ENCODE data around the gene SERPINB11. TPM values are rescaled to one million over a fixed set of nuclear protein-coding genes. Genes with fewer than 3 reads are reported as not detected.

Gene SERPINB11
- polyA plus RNA-seq, 1 donor from 2014 or later, result not detected

DNA sequence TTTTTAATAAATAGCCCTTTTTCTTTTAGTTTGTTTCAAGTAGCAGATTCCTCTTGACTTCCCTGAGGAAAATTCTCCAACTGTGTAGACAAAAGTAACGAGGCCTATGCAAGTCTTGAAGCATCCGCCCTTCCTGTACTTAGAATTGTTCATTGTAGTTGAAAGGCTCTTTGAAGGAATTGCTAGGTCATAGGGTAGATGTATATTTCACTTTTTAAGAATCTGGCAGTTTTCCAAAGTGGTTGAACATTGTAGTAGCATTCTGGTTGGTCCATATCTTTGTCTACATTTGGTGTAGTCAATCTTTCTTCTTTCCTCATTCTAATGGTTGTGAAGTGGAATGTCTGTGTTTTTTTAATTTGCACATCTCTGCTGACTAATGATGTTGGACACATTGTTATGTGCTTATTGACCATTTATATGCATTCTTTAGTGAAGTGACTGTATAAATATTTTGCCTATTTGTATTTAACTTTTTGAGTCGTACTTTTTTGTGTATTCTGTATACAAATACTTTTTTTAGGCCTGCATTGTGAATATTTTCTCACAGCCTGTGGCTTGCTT is 5.6 kb upstream of the SERPINB11 start:
- H4K20me1 ChIP-seq (ENCODE audit: insufficient read depth), result no peaks in the 10 kb centered on the region
- no peak overlapping the region for H3K9ac ChIP-seq (ENCODE audit: low read length)

DNA sequence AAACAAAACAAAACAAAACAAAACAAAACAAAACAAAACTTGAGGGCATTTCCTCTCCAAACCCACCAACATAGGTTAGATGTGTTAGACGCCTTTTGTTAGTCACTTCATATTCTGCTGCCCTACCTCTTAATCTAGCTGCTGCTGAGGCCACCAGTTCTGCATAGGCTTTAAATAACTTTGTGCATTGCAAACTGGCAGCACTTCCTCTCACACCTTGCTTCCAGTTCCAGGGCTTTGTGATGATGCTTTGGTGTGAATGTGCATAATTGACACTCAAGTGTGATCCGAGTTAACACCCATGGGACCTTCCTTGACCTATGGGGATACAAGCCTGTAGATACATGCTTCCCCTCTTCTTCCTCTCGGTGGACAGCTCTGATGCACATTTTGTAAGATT is 2.3 kb upstream of the SERPINB11 start:
- Histone ChIP-seq H2AFZ (ENCODE audit: low read depth, low read length) (no peak overlapping the region), H4K20me1 (ENCODE audit: insufficient read depth) (no peaks in the 10 kb centered on the region), H3K9me3 (ENCODE audit: low read length) (no peaks in the 10 kb centered on the region), H3K9ac (ENCODE audit: low read length) (no peak overlapping the region), H3K27ac (ENCODE audit: low read length) (no peak overlapping the region), H3F3A (ENCODE audit: insufficient read depth, low read length, poor library complexity, severe bottlenecking) (no peaks in the 10 kb centered on the region), H3K4me2 (ENCODE audit: low read length) (no peak overlapping the region), H3K27me3 (ENCODE audit: insufficient read depth, low read depth, low read length) (no peaks in the 10 kb centered on the region), H3K79me2 (replicated peaks; ENCODE audit: insufficient read depth, low read length) (no peaks in the 10 kb centered on the region), H3K9me2 (ENCODE audit: insufficient read depth, low read length) (no peaks in the 10 kb centered on the region), H3K36me3 (ENCODE audit: insufficient read depth, low read length) (no peaks in the 10 kb centered on the region), H3K4me3 (ENCODE audit: low read length) (no peak overlapping the region)
- TF ChIP-seq POLR2AphosphoS5 (IDR thresholded peaks at IDR 0.05) (no peak), EP300 (conservative IDR thresholded peaks at IDR 0.05; ENCODE audit: poor library complexity, severe bottlenecking) (no peak), EZH2 (IDR thresholded peaks at IDR 0.05; ENCODE audit: borderline replicate concordance, insufficient read depth, low read length, poor library complexity, severe bottlenecking) (no peak), MXI1 (conservative IDR thresholded peaks at IDR 0.05; ENCODE audit: poor library complexity, severe bottlenecking) (no peak), SMC3 (conservative IDR thresholded peaks at IDR 0.05; ENCODE audit: poor library complexity) (no peak), RAD21 (conservative IDR thresholded peaks at IDR 0.05) (no peak), TAF1 (IDR thresholded peaks at IDR 0.05; ENCODE audit: low read depth) (no peak)
- TF ChIP-seq, protein P1, sequence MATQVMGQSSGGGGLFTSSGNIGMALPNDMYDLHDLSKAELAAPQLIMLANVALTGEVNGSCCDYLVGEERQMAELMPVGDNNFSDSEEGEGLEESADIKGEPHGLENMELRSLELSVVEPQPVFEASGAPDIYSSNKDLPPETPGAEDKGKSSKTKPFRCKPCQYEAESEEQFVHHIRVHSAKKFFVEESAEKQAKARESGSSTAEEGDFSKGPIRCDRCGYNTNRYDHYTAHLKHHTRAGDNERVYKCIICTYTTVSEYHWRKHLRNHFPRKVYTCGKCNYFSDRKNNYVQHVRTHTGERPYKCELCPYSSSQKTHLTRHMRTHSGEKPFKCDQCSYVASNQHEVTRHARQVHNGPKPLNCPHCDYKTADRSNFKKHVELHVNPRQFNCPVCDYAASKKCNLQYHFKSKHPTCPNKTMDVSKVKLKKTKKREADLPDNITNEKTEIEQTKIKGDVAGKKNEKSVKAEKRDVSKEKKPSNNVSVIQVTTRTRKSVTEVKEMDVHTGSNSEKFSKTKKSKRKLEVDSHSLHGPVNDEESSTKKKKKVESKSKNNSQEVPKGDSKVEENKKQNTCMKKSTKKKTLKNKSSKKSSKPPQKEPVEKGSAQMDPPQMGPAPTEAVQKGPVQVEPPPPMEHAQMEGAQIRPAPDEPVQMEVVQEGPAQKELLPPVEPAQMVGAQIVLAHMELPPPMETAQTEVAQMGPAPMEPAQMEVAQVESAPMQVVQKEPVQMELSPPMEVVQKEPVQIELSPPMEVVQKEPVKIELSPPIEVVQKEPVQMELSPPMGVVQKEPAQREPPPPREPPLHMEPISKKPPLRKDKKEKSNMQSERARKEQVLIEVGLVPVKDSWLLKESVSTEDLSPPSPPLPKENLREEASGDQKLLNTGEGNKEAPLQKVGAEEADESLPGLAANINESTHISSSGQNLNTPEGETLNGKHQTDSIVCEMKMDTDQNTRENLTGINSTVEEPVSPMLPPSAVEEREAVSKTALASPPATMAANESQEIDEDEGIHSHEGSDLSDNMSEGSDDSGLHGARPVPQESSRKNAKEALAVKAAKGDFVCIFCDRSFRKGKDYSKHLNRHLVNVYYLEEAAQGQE (IDR thresholded peaks at IDR 0.05; ENCODE audit: borderline replicate concordance), result no peak
- TF ChIP-seq, protein P2, sequence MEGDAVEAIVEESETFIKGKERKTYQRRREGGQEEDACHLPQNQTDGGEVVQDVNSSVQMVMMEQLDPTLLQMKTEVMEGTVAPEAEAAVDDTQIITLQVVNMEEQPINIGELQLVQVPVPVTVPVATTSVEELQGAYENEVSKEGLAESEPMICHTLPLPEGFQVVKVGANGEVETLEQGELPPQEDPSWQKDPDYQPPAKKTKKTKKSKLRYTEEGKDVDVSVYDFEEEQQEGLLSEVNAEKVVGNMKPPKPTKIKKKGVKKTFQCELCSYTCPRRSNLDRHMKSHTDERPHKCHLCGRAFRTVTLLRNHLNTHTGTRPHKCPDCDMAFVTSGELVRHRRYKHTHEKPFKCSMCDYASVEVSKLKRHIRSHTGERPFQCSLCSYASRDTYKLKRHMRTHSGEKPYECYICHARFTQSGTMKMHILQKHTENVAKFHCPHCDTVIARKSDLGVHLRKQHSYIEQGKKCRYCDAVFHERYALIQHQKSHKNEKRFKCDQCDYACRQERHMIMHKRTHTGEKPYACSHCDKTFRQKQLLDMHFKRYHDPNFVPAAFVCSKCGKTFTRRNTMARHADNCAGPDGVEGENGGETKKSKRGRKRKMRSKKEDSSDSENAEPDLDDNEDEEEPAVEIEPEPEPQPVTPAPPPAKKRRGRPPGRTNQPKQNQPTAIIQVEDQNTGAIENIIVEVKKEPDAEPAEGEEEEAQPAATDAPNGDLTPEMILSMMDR (IDR thresholded peaks at IDR 0.05; ENCODE audit: poor library complexity, severe bottlenecking), result no peak

More for the DNA sequence above, 5.6 kb upstream of the SERPINB11 start:
- H2AFZ ChIP-seq (ENCODE audit: low read depth, low read length), result no peak overlapping the region
- H3K27ac ChIP-seq (ENCODE audit: low read length), result peak overlapping the region; percentile 53
- H3K27me3 ChIP-seq (ENCODE audit: insufficient read depth, low read depth, low read length), result no peaks in the 10 kb centered on the region
- H3K36me3 ChIP-seq (ENCODE audit: insufficient read depth, low read length), result no peaks in the 10 kb centered on the region
- TF ChIP-seq POLR2AphosphoS5 (IDR thresholded peaks at IDR 0.05) (no peak), SMC3 (conservative IDR thresholded peaks at IDR 0.05; ENCODE audit: poor library complexity) (no peak), MXI1 (conservative IDR thresholded peaks at IDR 0.05; ENCODE audit: poor library complexity, severe bottlenecking) (no peak), TAF1 (IDR thresholded peaks at IDR 0.05; ENCODE audit: low read depth) (no peak), EP300 (conservative IDR thresholded peaks at IDR 0.05; ENCODE audit: poor library complexity, severe bottlenecking) (no peak), RAD21 (conservative IDR thresholded peaks at IDR 0.05) (no peak), EZH2 (IDR thresholded peaks at IDR 0.05; ENCODE audit: borderline replicate concordance, insufficient read depth, low read length, poor library complexity, severe bottlenecking) (no peak)
- TF ChIP-seq, protein P1 (IDR thresholded peaks at IDR 0.05; ENCODE audit: borderline replicate concordance), result no peak
- TF ChIP-seq, protein P2 (IDR thresholded peaks at IDR 0.05; ENCODE audit: poor library complexity, severe bottlenecking), result no peak
- H3K79me2 ChIP-seq (replicated peaks; ENCODE audit: insufficient read depth, low read length), result no peaks in the 10 kb centered on the region
- no peaks in the 10 kb centered on the region for H3K9me3 ChIP-seq (ENCODE audit: low read length)
- H3K4me2 ChIP-seq (ENCODE audit: low read length), result no peak overlapping the region
- no peak overlapping the region for H3K4me3 ChIP-seq (ENCODE audit: low read length)
- H3F3A ChIP-seq (ENCODE audit: insufficient read depth, low read length, poor library complexity, severe bottlenecking), result no peaks in the 10 kb centered on the region
- H3K9me2 ChIP-seq (ENCODE audit: insufficient read depth, low read length), result no peaks in the 10 kb centered on the region
